PC-3 (cell line): ENCODE data around the gene MPV17L. TPM values are rescaled to one million over a fixed set of nuclear protein-coding genes. Genes with fewer than 3 reads are reported as not detected.
"Not testable (repeated sequence)": the region's sequence is repeated elsewhere in the genome, so short reads cannot be mapped to it uniquely, and the experiment has no call there.

Experiments used
- ATAC-seq: fragments of 200-7000 bp; cut with Tn5 transposase; 2 replicates; pipeline ENCODE4 v1.9.1; 2020; ENCODE audit warnings: mild to moderate bottlenecking, moderate library complexity
- BruUV-seq: library from RNA; stranded (reverse); fragments of 400-500 nt; replicated peaks from 2 replicates; lab custom pipeline; 2021; lab: Mats Ljungman, UMichigan
- CTCF ChIA-PET: fragments of 300-600 bp; sonication (Branson Sonifier 250); formaldehyde crosslinking; loops from one replicate; lab custom pipeline; 2022; ENCODE audit warnings: antibody characterized with exemption; lab: Charles Lee
- POLR2A ChIA-PET: fragments of 300-600 bp; sonication (Branson Sonifier 250); formaldehyde crosslinking; loops from one replicate; lab custom pipeline; 2022; ENCODE audit warnings: antibody characterized with exemption; ENCODE audit not compliant: unreplicated experiment; lab: Charles Lee
- DNase-seq: peaks from one replicate; pipeline ENCODE4 v3.0.0-alpha.2; 2015
- H2AFZ ChIP-seq: fragments of 300-600 bp; sonication (generic); 2 replicates; pipeline ENCODE4 v1.6.0; 2016; ENCODE audit warnings: antibody characterized with exemption, low read length
- H3F3A ChIP-seq: fragments of 300-600 bp; sonication (generic); one replicate; pipeline ENCODE4 v1.6.0; 2017; ENCODE audit warnings: antibody characterized with exemption, low read length, control low read depth, mild to moderate bottlenecking; ENCODE audit not compliant: unreplicated experiment
- H3K27ac ChIP-seq: fragments of 300-600 bp; sonication (generic); 2 replicates; pipeline ENCODE4 v1.5.1; 2016; ENCODE audit warnings: mild to moderate bottlenecking, low read length
- H3K27me3 ChIP-seq: fragments of 300-600 bp; sonication (generic); 2 replicates; pipeline ENCODE4 v1.6.1; 2016; ENCODE audit warnings: low read length, mixed read lengths
- H3K36me3 ChIP-seq: fragments of 300-600 bp; sonication (generic); 2 replicates; pipeline ENCODE4 v1.6.1; 2016; ENCODE audit warnings: low read depth, mixed run types, low read length, mixed read lengths
- H3K4me1 ChIP-seq: fragments of 300-600 bp; sonication (generic); 2 replicates; pipeline ENCODE4 v1.5.1; 2016; ENCODE audit warnings: low read length; ENCODE audit not compliant: insufficient read depth
- H3K4me2 ChIP-seq: fragments of 300-600 bp; sonication (generic); 2 replicates; pipeline ENCODE4 v1.6.0; 2016; ENCODE audit warnings: low read length
- H3K4me3 ChIP-seq: fragments of 300-600 bp; sonication (generic); 2 replicates; pipeline ENCODE4 v1.5.1; 2016; ENCODE audit warnings: mild to moderate bottlenecking, low read length, mixed read lengths
- H3K79me2 ChIP-seq: fragments of 300-600 bp; sonication (generic); 2 replicates; pipeline ENCODE4 v1.6.1; 2017; ENCODE audit warnings: low read length, mixed read lengths
- H3K9ac ChIP-seq: fragments of 300-600 bp; sonication (generic); 2 replicates; pipeline ENCODE4 v1.6.0; 2016; ENCODE audit warnings: mild to moderate bottlenecking, low read length
- H3K9me2 ChIP-seq: fragments of 300-600 bp; sonication (generic); replicated peaks from 2 replicates; pipeline ENCODE4 v1.6.1; 2016; ENCODE audit warnings: mixed run types, low read length, mixed read lengths
- H3K9me3 ChIP-seq: fragments of 300-600 bp; sonication (generic); 2 replicates; pipeline ENCODE4 v1.6.1; 2016; ENCODE audit warnings: low read length, mixed read lengths
- H4K20me1 ChIP-seq: fragments of 300-600 bp; sonication (generic); 2 replicates; pipeline ENCODE4 v1.6.1; 2016; ENCODE audit warnings: low read length, mixed read lengths
- EZH2 ChIP-seq: fragments of 300-600 bp; sonication (generic); IDR thresholded peaks from one replicate; pipeline ENCODE4 v1.6.1; 2017; ENCODE audit warnings: antibody characterized with exemption, mild to moderate bottlenecking, low read length; ENCODE audit not compliant: unreplicated experiment
- EZH2phosphoT487 ChIP-seq: fragments of 300-600 bp; sonication (generic); IDR thresholded peaks from 2 replicates; pipeline ENCODE4 v1.6.1; 2018; ENCODE audit warnings: mild to moderate bottlenecking, antibody characterized with exemption, low read length, borderline replicate concordance
- intact Hi-C: fragments of 100-400 bp; cut with micrococcal nuclease; formaldehyde crosslinking; loops from 2 replicates; pipeline ENCODE4 v1.9.0; 2023
- total RNA-seq: library from RNA; depleted of rRNA; stranded (reverse); fragments of >200 nt; gene quantifications from 2 replicates; pipeline ENCODE4 v1.2.3, GENCODE V29; 2014
- TF ChIP-seq, protein P1 (sequence below): fragments of 300-600 bp; sonication (generic); conservative IDR thresholded peaks from 2 replicates; pipeline ENCODE4 v1.5.1; 2017; ENCODE audit warnings: antibody characterized with exemption, low read depth, mild to moderate bottlenecking, low read length

The MPV17L gene
- total RNA-seq, 1 experiment from 2014 or later: 6.0 TPM

DNA sequence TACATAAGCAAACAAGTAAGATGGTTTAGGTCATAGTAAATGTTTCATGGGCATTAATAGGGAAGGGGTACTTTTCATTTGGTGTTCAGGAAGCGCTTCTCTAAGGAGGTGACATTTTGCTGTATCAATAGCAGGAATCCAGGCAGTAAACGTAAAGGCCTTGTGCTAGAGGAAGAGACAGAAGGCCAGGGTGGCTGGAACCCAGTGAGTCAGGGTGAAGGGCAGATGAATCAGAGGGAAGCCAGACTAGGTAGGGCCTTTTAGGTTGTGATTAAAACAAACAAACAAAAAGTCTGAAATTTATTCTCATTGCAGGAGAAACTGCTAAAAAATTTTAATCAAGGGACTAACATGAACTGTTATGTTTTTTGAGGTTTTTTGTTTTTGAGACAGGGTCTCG is 45.3 kb downstream of the MPV17L start:
- Histone ChIP-seq H3K79me2 (no peaks in the 10 kb centered on the region), H3K4me2 (peak overlapping the region; percentile 76), H3K36me3 (no peaks in the 10 kb centered on the region), H2AFZ (no peak overlapping the region), H3F3A (peaks cover 10% of the 10 kb centered on the region), H3K4me1 (peaks cover 35% of the 10 kb centered on the region), H3K27ac (peak overlapping the region; percentile 95), H3K9me2 (no peaks in the 10 kb centered on the region), H3K9ac (peak overlapping the region; percentile 52), H4K20me1 (no peaks in the 10 kb centered on the region), H3K4me3 (peak overlapping the region; percentile 42; the same call in 1 of the 2 replicates), H3K27me3 (no peaks in the 10 kb centered on the region), H3K9me3 (no peaks in the 10 kb centered on the region)
- no TSS peak for BruUV-seq
- ATAC-seq (peak; percentile 83), DNase-seq (peak; percentile 80)
- ChIA-PET CTCF (no interaction called here), POLR2A (no interaction called here)
- intact Hi-C loops: loop anchor here (2.0 kb wide), 1 partner anchor 20 kb away; no protein-coding TSS in a partner anchor
- TF ChIP-seq, protein P1, sequence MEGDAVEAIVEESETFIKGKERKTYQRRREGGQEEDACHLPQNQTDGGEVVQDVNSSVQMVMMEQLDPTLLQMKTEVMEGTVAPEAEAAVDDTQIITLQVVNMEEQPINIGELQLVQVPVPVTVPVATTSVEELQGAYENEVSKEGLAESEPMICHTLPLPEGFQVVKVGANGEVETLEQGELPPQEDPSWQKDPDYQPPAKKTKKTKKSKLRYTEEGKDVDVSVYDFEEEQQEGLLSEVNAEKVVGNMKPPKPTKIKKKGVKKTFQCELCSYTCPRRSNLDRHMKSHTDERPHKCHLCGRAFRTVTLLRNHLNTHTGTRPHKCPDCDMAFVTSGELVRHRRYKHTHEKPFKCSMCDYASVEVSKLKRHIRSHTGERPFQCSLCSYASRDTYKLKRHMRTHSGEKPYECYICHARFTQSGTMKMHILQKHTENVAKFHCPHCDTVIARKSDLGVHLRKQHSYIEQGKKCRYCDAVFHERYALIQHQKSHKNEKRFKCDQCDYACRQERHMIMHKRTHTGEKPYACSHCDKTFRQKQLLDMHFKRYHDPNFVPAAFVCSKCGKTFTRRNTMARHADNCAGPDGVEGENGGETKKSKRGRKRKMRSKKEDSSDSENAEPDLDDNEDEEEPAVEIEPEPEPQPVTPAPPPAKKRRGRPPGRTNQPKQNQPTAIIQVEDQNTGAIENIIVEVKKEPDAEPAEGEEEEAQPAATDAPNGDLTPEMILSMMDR: no peak
- no peak for TF ChIP-seq EZH2phosphoT487
- no peak for TF ChIP-seq EZH2

DNA sequence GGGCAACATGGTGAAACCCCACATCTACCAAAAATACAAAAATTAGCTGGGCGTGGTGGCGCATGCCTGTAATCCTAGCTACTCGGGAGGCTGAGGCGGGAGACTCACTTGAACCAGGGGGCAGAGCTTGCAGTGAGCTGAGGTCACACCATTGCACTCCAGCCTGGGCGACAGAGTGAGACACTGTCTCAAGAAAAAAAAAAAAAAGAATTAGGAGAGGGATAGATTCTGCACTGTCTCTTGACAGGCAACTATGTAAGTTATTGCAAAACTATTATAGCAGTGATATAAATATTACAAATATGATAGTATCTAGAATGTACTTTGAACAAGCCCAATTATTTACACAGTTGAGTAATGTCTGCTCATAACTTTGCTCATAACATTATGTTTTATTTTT is 46.6 kb downstream of the MPV17L start:
- H4K20me1 ChIP-seq, H3K36me3 ChIP-seq, H3K4me3 ChIP-seq, BruUV-seq, H3F3A ChIP-seq, H3K9me2 ChIP-seq, H3K27me3 ChIP-seq, CTCF ChIA-PET, POLR2A ChIA-PET, H3K79me2 ChIP-seq, intact Hi-C loops, H2AFZ ChIP-seq, H3K9me3 ChIP-seq: not testable (repeated sequence)
- H3K9ac ChIP-seq: 0 out of 2 replicates have a peak overlapping the region, but pooled peaks have one; percentile 31
- peak overlapping the region; percentile 40 for H3K4me2 ChIP-seq
- DNase-seq (peak; percentile 49), ATAC-seq (peak; percentile 70)
- H3K27ac ChIP-seq: peak overlapping the region; percentile 95
- H3K4me1 ChIP-seq: peaks cover 35% of the 10 kb centered on the region

DNA sequence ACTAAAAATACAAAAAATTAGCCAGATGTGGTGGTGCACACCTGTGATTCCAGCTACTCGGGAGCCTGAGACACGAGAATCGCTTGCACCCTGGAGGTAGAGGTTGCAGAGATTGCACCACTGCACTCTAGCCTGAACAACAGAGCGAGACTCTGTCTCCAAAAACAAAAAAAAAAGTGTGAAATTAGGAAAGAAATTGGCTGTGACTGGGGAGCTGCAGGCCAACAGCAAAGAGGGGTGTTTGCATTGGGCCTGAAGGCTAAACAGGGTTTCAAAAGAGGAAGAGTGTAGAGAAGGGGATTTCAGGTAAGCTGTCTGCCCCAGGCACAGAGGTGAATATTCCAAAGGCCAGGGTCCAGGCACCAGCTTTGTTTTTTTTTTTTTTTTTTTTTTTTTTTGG is 48.2 kb downstream of the MPV17L start:
- no TSS peak for BruUV-seq
- Histone ChIP-seq H3K79me2 (no peaks in the 10 kb centered on the region), H3K9me2 (no peaks in the 10 kb centered on the region), H2AFZ (no peak overlapping the region), H3K9me3 (no peaks in the 10 kb centered on the region), H3K4me3 (no peak overlapping the region), H4K20me1 (no peaks in the 10 kb centered on the region), H3K9ac (no peak overlapping the region), H3K4me1 (peaks cover 35% of the 10 kb centered on the region), H3K27me3 (no peaks in the 10 kb centered on the region), H3K36me3 (no peaks in the 10 kb centered on the region), H3F3A (peaks cover 10% of the 10 kb centered on the region), H3K27ac (no peak overlapping the region), H3K4me2 (no peak overlapping the region)
- ATAC-seq: no peak
- ChIA-PET CTCF (no interaction called here), POLR2A (no interaction called here)
- intact Hi-C loops: no loop called here
- DNase-seq: no peak
- TF ChIP-seq EZH2phosphoT487: no peak
- TF ChIP-seq EZH2: no peak
- TF ChIP-seq, protein P1: no peak
